WTC11 (cell line): ENCODE measurements around the gene COL6A3. TPM values are rescaled to one million over a fixed set of nuclear protein-coding genes. Genes with fewer than 3 reads are reported as not detected.

ENCODE experiments used
- ATAC-seq: fragments of 200-7000 bp; cut with Tn5 transposase; 2 replicates; pipeline ENCODE4 v1.10.0; 2021; ENCODE audit warnings: mild to moderate bottlenecking, moderate library complexity
- CTCF ChIA-PET: fragments of 300-600 bp; sonication (Branson Sonifier 250); formaldehyde crosslinking; loops from one replicate; lab custom pipeline; 2021; ENCODE audit warnings: antibody characterized with exemption; lab: Charles Lee
- POLR2A ChIA-PET: fragments of 350-600 bp; sonication (Branson Sonifier 250); formaldehyde crosslinking; loops from one replicate; lab custom pipeline; 2021; ENCODE audit warnings: antibody characterized with exemption; lab: Charles Lee
- DNase-seq: peaks from one replicate; pipeline ENCODE4 v3.0.0; 2021; ENCODE audit warnings: low spot score
- H3K27ac Mint-ChIP-seq: 2 replicates; pipeline ENCODE4 v1.8.0; 2021; ENCODE audit warnings: mixed read lengths
- H3K27me3 Mint-ChIP-seq: 2 replicates; pipeline ENCODE4 v1.8.0; 2021; ENCODE audit warnings: low read depth, mild to moderate bottlenecking, moderate library complexity, mixed read lengths
- H3K36me3 Mint-ChIP-seq: 2 replicates; pipeline ENCODE4 v1.8.0; 2021; ENCODE audit warnings: mixed read lengths
- H3K4me1 Mint-ChIP-seq: 2 replicates; pipeline ENCODE4 v1.8.0; 2022; ENCODE audit warnings: mixed read lengths
- H3K4me3 Mint-ChIP-seq: 2 replicates; pipeline ENCODE4 v1.8.0; 2021; ENCODE audit warnings: mild to moderate bottlenecking, moderate library complexity, mixed read lengths
- H3K9me3 Mint-ChIP-seq: 2 replicates; pipeline ENCODE4 v1.8.0; 2021; ENCODE audit warnings: mixed read lengths
- ATF1 ChIP-seq: sonication (generic); formaldehyde crosslinking; IDR thresholded peaks from 2 replicates; pipeline ENCODE4 v1.8.1; 2023; ENCODE audit warnings: mild to moderate bottlenecking, moderate library complexity, missing genetic modification reagents
- E2F4 ChIP-seq: sonication (generic); formaldehyde crosslinking; IDR thresholded peaks from 2 replicates; pipeline ENCODE4 v1.8.1; 2022; ENCODE audit warnings: low read depth, mild to moderate bottlenecking, moderate library complexity, missing genetic modification reagents, borderline replicate concordance
- E2F5 ChIP-seq: sonication (generic); formaldehyde crosslinking; IDR thresholded peaks from 2 replicates; pipeline ENCODE4 v1.8.1; 2022; ENCODE audit warnings: mild to moderate bottlenecking, moderate library complexity, missing genetic modification reagents
- FOXJ3 ChIP-seq: sonication (generic); formaldehyde crosslinking; IDR thresholded peaks from 2 replicates; pipeline ENCODE4 v1.9.0; 2021; ENCODE audit warnings: missing genetic modification reagents, mild to moderate bottlenecking, borderline replicate concordance
- GRHL2 ChIP-seq: fragments of 250-450 bp; sonication (Bioruptor Pico); IDR thresholded peaks from 2 replicates; pipeline ENCODE4 v1.8.0; 2022; ENCODE audit warnings: mild to moderate bottlenecking, moderate library complexity; ENCODE audit not compliant: insufficient replicate concordance, severe bottlenecking
- NFE2L1 ChIP-seq: sonication (generic); formaldehyde crosslinking; IDR thresholded peaks from 2 replicates; pipeline ENCODE4 v1.8.1; 2023; ENCODE audit warnings: missing genetic modification reagents
- NFYB ChIP-seq: sonication (generic); formaldehyde crosslinking; conservative IDR thresholded peaks from 2 replicates; pipeline ENCODE4 v1.8.0; 2022; ENCODE audit warnings: low read depth, missing genetic modification reagents
- ZNF121 ChIP-seq: sonication (generic); formaldehyde crosslinking; IDR thresholded peaks from 2 replicates; pipeline ENCODE4 v1.8.0; 2023; ENCODE audit warnings: missing genetic modification reagents
- ZNF232 ChIP-seq: sonication (generic); formaldehyde crosslinking; IDR thresholded peaks from 2 replicates; pipeline ENCODE4 v1.8.0; 2022; ENCODE audit warnings: mild to moderate bottlenecking, missing genetic modification reagents
- ZNF396 ChIP-seq: fragments of 250-450 bp; sonication (Bioruptor Pico); IDR thresholded peaks from 2 replicates; pipeline ENCODE4 v1.8.0; 2021; ENCODE audit warnings: mild to moderate bottlenecking, moderate library complexity, borderline replicate concordance
- total RNA-seq: library from RNA; stranded (reverse); gene quantifications from 3 replicates; pipeline ENCODE4 v1.2.3, GENCODE V29; 2021
- TF ChIP-seq, protein P1 (sequence below): sonication (generic); formaldehyde crosslinking; IDR thresholded peaks from 2 replicates; pipeline ENCODE4 v1.8.0; 2023; ENCODE audit warnings: missing genetic modification reagents, mild to moderate bottlenecking, borderline replicate concordance
- TF ChIP-seq, protein P2 (sequence below): sonication (generic); formaldehyde crosslinking; conservative IDR thresholded peaks from 2 replicates; pipeline ENCODE4 v1.8.1; 2022; ENCODE audit warnings: mild to moderate bottlenecking, missing genetic modification reagents
- TF ChIP-seq, protein P3 (sequence below): fragments of 250-450 bp; sonication (Bioruptor Pico); conservative IDR thresholded peaks from 2 replicates; pipeline ENCODE4 v1.9.0; 2021; ENCODE audit warnings: mild to moderate bottlenecking
- TF ChIP-seq, protein P4 (sequence below): fragments of 250-450 bp; sonication (Bioruptor Pico); IDR thresholded peaks from 2 replicates; pipeline ENCODE4 v2.1.2; 2022; ENCODE audit warnings: mild to moderate bottlenecking, moderate library complexity
- TF ChIP-seq, protein P5 (sequence below): sonication (generic); formaldehyde crosslinking; IDR thresholded peaks from 2 replicates; pipeline ENCODE4 v1.8.0; 2023; ENCODE audit warnings: mild to moderate bottlenecking, missing genetic modification reagents

The COL6A3 gene
- total RNA-seq, 1 experiment from 2014 or later, result 2.6 TPM

GRCh38 chr2:237306083-237306786, 107.7 kb downstream of the COL6A3 start:
- TF ChIP-seq ZNF232 (CRISPR knock-in tag), result no peak
- no peak for TF ChIP-seq ZNF396 (CRISPR knock-in tag)
- TF ChIP-seq, protein P1, sequence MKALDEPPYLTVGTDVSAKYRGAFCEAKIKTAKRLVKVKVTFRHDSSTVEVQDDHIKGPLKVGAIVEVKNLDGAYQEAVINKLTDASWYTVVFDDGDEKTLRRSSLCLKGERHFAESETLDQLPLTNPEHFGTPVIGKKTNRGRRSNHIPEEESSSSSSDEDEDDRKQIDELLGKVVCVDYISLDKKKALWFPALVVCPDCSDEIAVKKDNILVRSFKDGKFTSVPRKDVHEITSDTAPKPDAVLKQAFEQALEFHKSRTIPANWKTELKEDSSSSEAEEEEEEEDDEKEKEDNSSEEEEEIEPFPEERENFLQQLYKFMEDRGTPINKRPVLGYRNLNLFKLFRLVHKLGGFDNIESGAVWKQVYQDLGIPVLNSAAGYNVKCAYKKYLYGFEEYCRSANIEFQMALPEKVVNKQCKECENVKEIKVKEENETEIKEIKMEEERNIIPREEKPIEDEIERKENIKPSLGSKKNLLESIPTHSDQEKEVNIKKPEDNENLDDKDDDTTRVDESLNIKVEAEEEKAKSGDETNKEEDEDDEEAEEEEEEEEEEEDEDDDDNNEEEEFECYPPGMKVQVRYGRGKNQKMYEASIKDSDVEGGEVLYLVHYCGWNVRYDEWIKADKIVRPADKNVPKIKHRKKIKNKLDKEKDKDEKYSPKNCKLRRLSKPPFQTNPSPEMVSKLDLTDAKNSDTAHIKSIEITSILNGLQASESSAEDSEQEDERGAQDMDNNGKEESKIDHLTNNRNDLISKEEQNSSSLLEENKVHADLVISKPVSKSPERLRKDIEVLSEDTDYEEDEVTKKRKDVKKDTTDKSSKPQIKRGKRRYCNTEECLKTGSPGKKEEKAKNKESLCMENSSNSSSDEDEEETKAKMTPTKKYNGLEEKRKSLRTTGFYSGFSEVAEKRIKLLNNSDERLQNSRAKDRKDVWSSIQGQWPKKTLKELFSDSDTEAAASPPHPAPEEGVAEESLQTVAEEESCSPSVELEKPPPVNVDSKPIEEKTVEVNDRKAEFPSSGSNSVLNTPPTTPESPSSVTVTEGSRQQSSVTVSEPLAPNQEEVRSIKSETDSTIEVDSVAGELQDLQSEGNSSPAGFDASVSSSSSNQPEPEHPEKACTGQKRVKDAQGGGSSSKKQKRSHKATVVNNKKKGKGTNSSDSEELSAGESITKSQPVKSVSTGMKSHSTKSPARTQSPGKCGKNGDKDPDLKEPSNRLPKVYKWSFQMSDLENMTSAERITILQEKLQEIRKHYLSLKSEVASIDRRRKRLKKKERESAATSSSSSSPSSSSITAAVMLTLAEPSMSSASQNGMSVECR (CRISPR knock-in tag), result no peak
- TF ChIP-seq ATF1 (CRISPR knock-in tag), result no peak
- no peak for TF ChIP-seq GRHL2 (CRISPR knock-in tag)
- TF ChIP-seq, protein P2, sequence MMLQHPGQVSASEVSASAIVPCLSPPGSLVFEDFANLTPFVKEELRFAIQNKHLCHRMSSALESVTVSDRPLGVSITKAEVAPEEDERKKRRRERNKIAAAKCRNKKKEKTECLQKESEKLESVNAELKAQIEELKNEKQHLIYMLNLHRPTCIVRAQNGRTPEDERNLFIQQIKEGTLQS (CRISPR knock-in tag), result no peak
- TF ChIP-seq ZNF121 (CRISPR knock-in tag), result no peak
- TF ChIP-seq E2F4 (CRISPR knock-in tag), result no peak
- TF ChIP-seq, protein P3, sequence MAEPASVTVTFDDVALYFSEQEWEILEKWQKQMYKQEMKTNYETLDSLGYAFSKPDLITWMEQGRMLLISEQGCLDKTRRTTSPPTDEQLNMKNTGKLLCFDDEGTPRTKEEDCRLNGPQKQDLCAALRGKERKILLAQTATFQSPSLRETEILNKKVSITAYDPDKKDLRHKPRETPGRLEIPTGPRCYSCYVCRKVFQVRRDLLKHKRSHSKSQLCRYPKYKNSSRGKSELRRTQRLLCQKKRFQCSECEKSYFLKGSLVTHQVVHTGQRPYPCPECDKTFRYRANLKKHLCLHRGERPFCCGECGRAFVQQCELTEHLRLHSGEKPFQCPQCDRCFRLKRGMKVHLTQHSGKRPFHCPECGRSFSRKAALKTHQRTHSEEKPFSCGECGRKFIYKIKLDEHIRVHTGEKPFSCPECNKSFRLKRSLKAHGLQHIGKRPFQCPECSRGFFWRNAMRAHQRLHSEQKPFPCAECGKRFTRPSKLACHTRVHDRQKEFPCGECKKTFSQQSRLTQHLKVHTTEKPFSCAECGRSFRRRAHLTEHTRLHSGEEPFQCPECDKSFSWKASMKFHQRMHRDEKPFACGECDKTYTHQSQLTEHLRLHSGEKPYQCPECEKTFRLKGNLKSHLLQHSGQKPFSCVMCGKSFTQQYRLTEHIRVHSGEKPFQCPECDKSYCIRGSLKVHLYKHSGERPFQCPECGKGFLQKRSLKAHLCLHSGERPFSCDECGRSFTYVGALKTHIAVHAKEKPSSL (CRISPR knock-in tag), result no peak
- TF ChIP-seq, protein P4, sequence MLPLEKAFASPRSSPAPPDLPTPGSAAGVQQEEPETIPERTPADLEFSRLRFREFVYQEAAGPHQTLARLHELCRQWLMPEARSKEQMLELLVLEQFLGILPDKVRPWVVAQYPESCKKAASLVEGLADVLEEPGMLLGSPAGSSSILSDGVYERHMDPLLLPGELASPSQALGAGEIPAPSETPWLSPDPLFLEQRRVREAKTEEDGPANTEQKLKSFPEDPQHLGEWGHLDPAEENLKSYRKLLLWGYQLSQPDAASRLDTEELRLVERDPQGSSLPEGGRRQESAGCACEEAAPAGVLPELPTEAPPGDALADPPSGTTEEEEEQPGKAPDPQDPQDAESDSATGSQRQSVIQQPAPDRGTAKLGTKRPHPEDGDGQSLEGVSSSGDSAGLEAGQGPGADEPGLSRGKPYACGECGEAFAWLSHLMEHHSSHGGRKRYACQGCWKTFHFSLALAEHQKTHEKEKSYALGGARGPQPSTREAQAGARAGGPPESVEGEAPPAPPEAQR (CRISPR knock-in tag), result no peak
- TF ChIP-seq FOXJ3 (CRISPR knock-in tag), result no peak
- TF ChIP-seq, protein P5, sequence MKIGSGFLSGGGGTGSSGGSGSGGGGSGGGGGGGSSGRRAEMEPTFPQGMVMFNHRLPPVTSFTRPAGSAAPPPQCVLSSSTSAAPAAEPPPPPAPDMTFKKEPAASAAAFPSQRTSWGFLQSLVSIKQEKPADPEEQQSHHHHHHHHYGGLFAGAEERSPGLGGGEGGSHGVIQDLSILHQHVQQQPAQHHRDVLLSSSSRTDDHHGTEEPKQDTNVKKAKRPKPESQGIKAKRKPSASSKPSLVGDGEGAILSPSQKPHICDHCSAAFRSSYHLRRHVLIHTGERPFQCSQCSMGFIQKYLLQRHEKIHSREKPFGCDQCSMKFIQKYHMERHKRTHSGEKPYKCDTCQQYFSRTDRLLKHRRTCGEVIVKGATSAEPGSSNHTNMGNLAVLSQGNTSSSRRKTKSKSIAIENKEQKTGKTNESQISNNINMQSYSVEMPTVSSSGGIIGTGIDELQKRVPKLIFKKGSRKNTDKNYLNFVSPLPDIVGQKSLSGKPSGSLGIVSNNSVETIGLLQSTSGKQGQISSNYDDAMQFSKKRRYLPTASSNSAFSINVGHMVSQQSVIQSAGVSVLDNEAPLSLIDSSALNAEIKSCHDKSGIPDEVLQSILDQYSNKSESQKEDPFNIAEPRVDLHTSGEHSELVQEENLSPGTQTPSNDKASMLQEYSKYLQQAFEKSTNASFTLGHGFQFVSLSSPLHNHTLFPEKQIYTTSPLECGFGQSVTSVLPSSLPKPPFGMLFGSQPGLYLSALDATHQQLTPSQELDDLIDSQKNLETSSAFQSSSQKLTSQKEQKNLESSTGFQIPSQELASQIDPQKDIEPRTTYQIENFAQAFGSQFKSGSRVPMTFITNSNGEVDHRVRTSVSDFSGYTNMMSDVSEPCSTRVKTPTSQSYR (CRISPR knock-in tag), result no peak
- TF ChIP-seq NFE2L1, result no peak
- TF ChIP-seq NFYB (CRISPR knock-in tag), result no peak
- no peak for TF ChIP-seq E2F5 (CRISPR knock-in tag)
- H3K36me3 Mint-ChIP-seq, result peaks cover 23% of the 10 kb centered on the region
- CTCF ChIA-PET, result no interaction called here
- DNase-seq, result no peak
- no peak overlapping the region for H3K27ac Mint-ChIP-seq
- no peaks in the 10 kb centered on the region for H3K4me1 Mint-ChIP-seq
- no peak for ATAC-seq
- no peak overlapping the region for H3K4me3 Mint-ChIP-seq
- peaks cover 43% of the 10 kb centered on the region for H3K9me3 Mint-ChIP-seq
- POLR2A ChIA-PET, result no interaction called here
- peaks cover 5% of the 10 kb centered on the region; the same call in 1 of the 2 replicates for H3K27me3 Mint-ChIP-seq
